ENCODE measurements around the gene FAM117A. TPM values are rescaled to one million over a fixed set of nuclear protein-coding genes. Genes with fewer than 3 reads are reported as not detected.

The FAM117A gene
- total and polyA plus RNA-seq, 10 of the 15 experiments (the other 5 are each of a cell fraction or from before 2014, with no cell fraction given), result 2.1 to 29.6 (median 20.0) TPM

GRCh38 chr17:49788478-49789242 lies 24.7 kb upstream of the FAM117A start, which contains the start of gene KAT7 (continued):
- no peak for TF ChIP-seq EZH2 (IDR thresholded peaks at IDR 0.05; ENCODE audit: borderline replicate concordance, control insufficient read depth, low read depth, low read length)
- peak; percentile 97 for TF ChIP-seq CREM (IDR thresholded peaks at IDR 0.05; ENCODE audit: low read depth)
- TF ChIP-seq TCF3 (IDR thresholded peaks at IDR 0.05; ENCODE audit: borderline replicate concordance, insufficient read depth, low read depth, low read length), result no peak
- no peak for TF ChIP-seq IRF5 (IDR thresholded peaks at IDR 0.05; ENCODE audit: borderline replicate concordance)
- TF ChIP-seq MTA2 (IDR thresholded peaks at IDR 0.05; ENCODE audit: low read depth), result no peak
- TF ChIP-seq ZNF687 (IDR thresholded peaks at IDR 0.05), result peak; percentile 21; the same call in 1 of the 2 replicates
- TF ChIP-seq ELK1 (IDR thresholded peaks at IDR 0.05; ENCODE audit: low read depth, low read length), result peak; percentile 95
- peak; percentile 30; the same call in 1 of the 2 replicates for TF ChIP-seq ESRRA (IDR thresholded peaks at IDR 0.05; ENCODE audit: low read length)
- TF ChIP-seq MLLT1 (IDR thresholded peaks at IDR 0.05), result peak; percentile 83
- TF ChIP-seq CBFB (IDR thresholded peaks at IDR 0.05; ENCODE audit: low read depth), result peak; percentile 41; the same call in 1 of the 2 replicates
- no peak for TF ChIP-seq PAX5 (IDR thresholded peaks at IDR 0.05; ENCODE audit: borderline replicate concordance, low read depth, low read length)
- TF ChIP-seq CHD2 (IDR thresholded peaks at IDR 0.05; ENCODE audit: borderline replicate concordance, low read depth, low read length), result peak; percentile 98
- TF ChIP-seq RBBP5 (conservative IDR thresholded peaks at IDR 0.05), result no peak
- no peak for TF ChIP-seq ZBED1 (IDR thresholded peaks at IDR 0.05; ENCODE audit: borderline replicate concordance)
- peak; percentile 84 for TF ChIP-seq PML (IDR thresholded peaks at IDR 0.05; ENCODE audit: low read length)
- TF ChIP-seq MYC (IDR thresholded peaks at IDR 0.05; ENCODE audit: insufficient read depth, insufficient read length, insufficient replicate concordance, low read length, severe bottlenecking), result peak; percentile 15
- TF ChIP-seq ZNF274 (IDR thresholded peaks at IDR 0.05; ENCODE audit: insufficient read depth, insufficient read length), result no peak
- TF ChIP-seq RB1 (IDR thresholded peaks at IDR 0.05; ENCODE audit: borderline replicate concordance), result peak; percentile 90; the same call in 1 of the 2 replicates
- TF ChIP-seq ASH2L (IDR thresholded peaks at IDR 0.05; ENCODE audit: borderline replicate concordance, low read depth), result 0 out of 2 replicates have a peak, but pooled peaks have one; percentile 64
- no peak for TF ChIP-seq PAX8 (IDR thresholded peaks at IDR 0.05)
- no peak; the same call in 1 of the 2 replicates for TF ChIP-seq EED (IDR thresholded peaks at IDR 0.05; ENCODE audit: low read depth)
- TF ChIP-seq RAD51 (IDR thresholded peaks at IDR 0.05), result peak; percentile 94
- no peak for TF ChIP-seq CHD4 (IDR thresholded peaks at IDR 0.05)

Measured in GM12878 (cell line).